Measurements from ENCODE around the gene SLC48A1. TPM values are rescaled to one million over a fixed set of nuclear protein-coding genes. Genes with fewer than 3 reads are reported as not detected.

The SLC48A1 gene
- total RNA-seq, 4 donors from 2014 or later: 19.9 to 76.7 (median 23.1) TPM

GRCh38 chr12:47739297-47739696 is 33.7 kb upstream of the SLC48A1 start:
- Histone ChIP-seq H3K9me3 (no peaks in the 10 kb centered on the region), H3K36me3 (no peaks in the 10 kb centered on the region), H3K4me1 (peaks cover 24 to 55% (median 37%) of the 10 kb centered on the region in 4 donors), H3K4me3 (no peak overlapping the region), H3K27ac (peak overlapping the region in 1 of 4 donors; percentile 75), H3K27me3 (no peaks in the 10 kb centered on the region)
- no peak for DNase-seq
- in situ Hi-C loops (cut with MboI; ENCODE audit: low pct_ligation_motif_present in 1 of 4, low pct_unique_long_range_greater_than_20kb in 1 of 4, low sequenced_read_pairs in 3 of 4): loop anchor here in 2 of 4 donors (25.0 kb wide), 2 partner anchors 98 to 223 kb away; partner anchors contain the start of gene TMEM106C (in 1 of the 2)
- TF ChIP-seq POLR2A (IDR thresholded peaks at IDR 0.05): no peak
- no peak for TF ChIP-seq EP300 (IDR thresholded peaks at IDR 0.05; ENCODE audit: low read depth)
- no peak for TF ChIP-seq POLR2AphosphoS5 (IDR thresholded peaks at IDR 0.05)
- TF ChIP-seq CTCF (IDR thresholded peaks at IDR 0.05): no peak
- WGBS, 2 donors (ENCODE audit: low coverage in 1 of 2): 89 to 100% methylated on average over 1 to 3 of the region's 3 CpGs
- intact Hi-C loops (cut with DNase I; ENCODE audit: low total_unique reads): no loop called here

GRCh38 chr12:47739979-47740378 is 33.1 kb upstream of the SLC48A1 start:
- WGBS, 2 donors (ENCODE audit: low coverage in 1 of 2): 57% methylated on average over 12 of the region's 12 CpGs; no CpG with 5 or more reads in 1 of the 2 donors
- DNase-seq: peak; percentile 69

GRCh38 chr12:47740606-47741339 is 32.3 kb upstream of the SLC48A1 start:
- Histone ChIP-seq H3K27ac (peak overlapping the region; percentile 10 to 75 (median 46)), H3K9me3 (no peaks in the 10 kb centered on the region), H3K36me3 (no peaks in the 10 kb centered on the region), H3K27me3 (no peaks in the 10 kb centered on the region), H3K4me1 (peaks cover 16 to 49% (median 30%) of the 10 kb centered on the region in 4 donors), H3K4me3 (no peak overlapping the region)
- intact Hi-C loops (cut with DNase I; ENCODE audit: low total_unique reads) (no loop called here), in situ Hi-C loops (cut with MboI; ENCODE audit: low pct_ligation_motif_present in 1 of 4, low pct_unique_long_range_greater_than_20kb in 1 of 4, low sequenced_read_pairs in 3 of 4) (loop anchor here in 2 of 4 donors (25.0 kb wide), 2 partner anchors 97 to 222 kb away; partner anchors contain the start of gene TMEM106C (in 1 of the 2))
- DNase-seq: peak; percentile 58
- TF ChIP-seq POLR2A (IDR thresholded peaks at IDR 0.05): no peak
- no peak for TF ChIP-seq CTCF (IDR thresholded peaks at IDR 0.05)
- no peak for TF ChIP-seq POLR2AphosphoS5 (IDR thresholded peaks at IDR 0.05)
- no peak for TF ChIP-seq EP300 (IDR thresholded peaks at IDR 0.05; ENCODE audit: low read depth)
- 65 to 79% methylated on average over 10 to 13 of the region's 21 CpGs for WGBS, 2 donors (ENCODE audit: low coverage in 1 of 2)

More at GRCh38 chr12:47739979-47740378, 33.1 kb upstream of the SLC48A1 start:
- TF ChIP-seq CTCF (IDR thresholded peaks at IDR 0.05) (no peak), POLR2AphosphoS5 (IDR thresholded peaks at IDR 0.05) (no peak), POLR2A (IDR thresholded peaks at IDR 0.05) (no peak), EP300 (IDR thresholded peaks at IDR 0.05; ENCODE audit: low read depth) (no peak)
- in situ Hi-C loops (cut with MboI; ENCODE audit: low pct_ligation_motif_present in 1 of 4, low pct_unique_long_range_greater_than_20kb in 1 of 4, low sequenced_read_pairs in 3 of 4): loop anchor here in 2 of 4 donors (25.0 kb wide), 2 partner anchors 97 to 222 kb away; partner anchors contain the start of gene TMEM106C (in 1 of the 2)
- Histone ChIP-seq H3K4me3 (no peak overlapping the region), H3K36me3 (no peaks in the 10 kb centered on the region), H3K9me3 (no peaks in the 10 kb centered on the region), H3K27ac (peak overlapping the region; percentile 10 to 75 (median 46)), H3K27me3 (no peaks in the 10 kb centered on the region), H3K4me1 (peaks cover 24 to 55% (median 35%) of the 10 kb centered on the region in 4 donors)
- intact Hi-C loops (cut with DNase I; ENCODE audit: low total_unique reads): no loop called here

GRCh38 chr12:47741340-47741703 is 31.7 kb upstream of the SLC48A1 start:
- TF ChIP-seq EP300 (IDR thresholded peaks at IDR 0.05; ENCODE audit: low read depth) (no peak), POLR2A (IDR thresholded peaks at IDR 0.05) (no peak), POLR2AphosphoS5 (IDR thresholded peaks at IDR 0.05) (no peak), CTCF (IDR thresholded peaks at IDR 0.05) (no peak)
- Histone ChIP-seq H3K4me3 (no peak overlapping the region), H3K36me3 (no peaks in the 10 kb centered on the region), H3K27ac (peak overlapping the region; percentile 10 to 75 (median 46)), H3K9me3 (no peaks in the 10 kb centered on the region), H3K4me1 (peaks cover 11 to 44% (median 25%) of the 10 kb centered on the region in 4 donors), H3K27me3 (no peaks in the 10 kb centered on the region)
- DNase-seq: peak; percentile 89
- 24% methylated on average over 4 of the region's 4 CpGs; no CpG with 5 or more reads in 1 of the 2 donors for WGBS, 2 donors (ENCODE audit: low coverage in 1 of 2)
- in situ Hi-C loops (cut with MboI; ENCODE audit: low pct_ligation_motif_present in 1 of 4, low pct_unique_long_range_greater_than_20kb in 1 of 4, low sequenced_read_pairs in 3 of 4) (loop anchor here in 2 of 4 donors (25.0 kb wide), 2 partner anchors 96 to 221 kb away; partner anchors contain the start of gene TMEM106C (in 1 of the 2)), intact Hi-C loops (cut with DNase I; ENCODE audit: low total_unique reads) (no loop called here)
